GM23338 (cell line): ENCODE results near the gene AHCYL1. TPM values are rescaled to one million over a fixed set of nuclear protein-coding genes. Genes with fewer than 3 reads are reported as not detected.

ENCODE experiments used
- ATAC-seq: fragments of 200-7000 bp; cut with Tn5 transposase; 3 replicates; pipeline ENCODE4 v1.9.1; 2020
- DNase-seq: peaks from one replicate; pipeline ENCODE4 v3.0.0-alpha.2; 2015; ENCODE audit warnings: low spot score
- H2AFZ ChIP-seq: fragments of 200-600 bp; sonication (generic); 2 replicates; pipeline ENCODE4 v1.8.0; 2016; ENCODE audit warnings: antibody characterized with exemption, mild to moderate bottlenecking, moderate library complexity
- H3F3A ChIP-seq: fragments of 200-600 bp; sonication (generic); replicated peaks from 2 replicates; pipeline ENCODE4 v1.8.0; 2017; ENCODE audit warnings: antibody characterized with exemption, mixed run types, low read depth
- H3K27ac ChIP-seq: fragments of 200-600 bp; sonication (generic); 2 replicates; pipeline ENCODE4 v1.6.1; 2016; ENCODE audit warnings: low read depth
- H3K27me3 ChIP-seq: fragments of 200-600 bp; sonication (generic); 2 replicates; pipeline ENCODE4 v1.8.0; 2016; ENCODE audit warnings: mild to moderate bottlenecking, mixed run types, moderate library complexity; ENCODE audit not compliant: insufficient read depth
- H3K36me3 ChIP-seq: fragments of 200-600 bp; sonication (generic); 2 replicates; pipeline ENCODE4 v1.8.0; 2016; ENCODE audit warnings: mild to moderate bottlenecking; ENCODE audit not compliant: insufficient read depth
- H3K4me1 ChIP-seq: fragments of 200-600 bp; sonication (generic); 2 replicates; pipeline ENCODE4 v1.8.0; 2016; ENCODE audit warnings: mild to moderate bottlenecking, moderate library complexity; ENCODE audit not compliant: insufficient read depth
- H3K4me2 ChIP-seq: fragments of 200-600 bp; sonication (generic); 2 replicates; pipeline ENCODE4 v1.7.1; 2017; ENCODE audit warnings: mixed run types
- H3K4me3 ChIP-seq: fragments of 200-600 bp; sonication (generic); 2 replicates; pipeline ENCODE4 v1.6.1; 2016; ENCODE audit warnings: mixed run types
- H3K79me2 ChIP-seq: fragments of 200-600 bp; sonication (generic); replicated peaks from 2 replicates; pipeline ENCODE4 v1.8.0; 2017; ENCODE audit warnings: mild to moderate bottlenecking; ENCODE audit not compliant: insufficient read depth
- H3K9me2 ChIP-seq: fragments of 200-600 bp; sonication (generic); 2 replicates; pipeline ENCODE4 v1.8.0; 2017; ENCODE audit not compliant: insufficient read depth
- H4K20me1 ChIP-seq: fragments of 200-600 bp; sonication (generic); replicated peaks from 2 replicates; pipeline ENCODE4 v1.8.0; 2017; ENCODE audit warnings: mild to moderate bottlenecking; ENCODE audit not compliant: insufficient read depth
- H3K27ac Mint-ChIP-seq: 2 replicates; pipeline ENCODE4 v1.8.0; 2020; ENCODE audit warnings: inconsistent platforms, mild to moderate bottlenecking, moderate library complexity, mixed read lengths
- H3K27me3 Mint-ChIP-seq: 3 replicates; pipeline ENCODE4 v1.8.0; 2022; ENCODE audit warnings: low read depth, mild to moderate bottlenecking, moderate library complexity, mixed read lengths, inconsistent platforms; ENCODE audit not compliant: insufficient read depth, poor library complexity
- H3K36me3 Mint-ChIP-seq: 3 replicates; pipeline ENCODE4 v1.8.0; 2021; ENCODE audit warnings: low read depth, mild to moderate bottlenecking, inconsistent platforms, moderate library complexity, mixed read lengths
- H3K4me1 Mint-ChIP-seq: 3 replicates; pipeline ENCODE4 v1.8.0; 2020; ENCODE audit warnings: mild to moderate bottlenecking, inconsistent platforms, mixed read lengths
- H3K4me3 Mint-ChIP-seq: 3 replicates; pipeline ENCODE4 v1.8.0; 2021; ENCODE audit warnings: moderate library complexity, mild to moderate bottlenecking, inconsistent platforms, mixed read lengths
- H3K9me3 Mint-ChIP-seq: 3 replicates; pipeline ENCODE4 v1.8.0; 2020; ENCODE audit warnings: moderate library complexity, mild to moderate bottlenecking, inconsistent platforms, mixed read lengths
- CREB1 ChIP-seq: fragments of 250-450 bp; sonication (Bioruptor Pico); IDR thresholded peaks from 2 replicates; pipeline ENCODE4 v1.5.0; 2020; ENCODE audit warnings: low read depth, mild to moderate bottlenecking, moderate library complexity
- EZH2 ChIP-seq: fragments of 200-600 bp; sonication (generic); IDR thresholded peaks from one replicate; pipeline ENCODE4 v1.8.0; 2017; ENCODE audit warnings: antibody characterized with exemption, mild to moderate bottlenecking, low read depth; ENCODE audit not compliant: unreplicated experiment
- EZH2phosphoT487 ChIP-seq: fragments of 200-600 bp; sonication (generic); IDR thresholded peaks from one replicate; pipeline ENCODE4 v1.8.1; 2018; ENCODE audit warnings: antibody characterized with exemption; ENCODE audit not compliant: unreplicated experiment
- JUNB ChIP-seq: IDR thresholded peaks from one replicate; pipeline ENCODE4 v1.6.1; 2016; ENCODE audit warnings: antibody characterized with exemption; ENCODE audit not compliant: unreplicated experiment
- NANOG ChIP-seq: IDR thresholded peaks from 2 replicates; pipeline ENCODE4 v1.6.1; 2016; ENCODE audit warnings: antibody characterized with exemption, borderline replicate concordance
- POLR2AphosphoS5 ChIP-seq: IDR thresholded peaks from 2 replicates; pipeline ENCODE4 v1.6.1; 2016; ENCODE audit warnings: antibody characterized with exemption, low read depth
- STAT1 ChIP-seq: IDR thresholded peaks from one replicate; pipeline ENCODE4 v1.6.1; 2016; ENCODE audit warnings: antibody characterized with exemption; ENCODE audit not compliant: unreplicated experiment
- ZNF114 ChIP-seq: fragments of 250-450 bp; sonication (Bioruptor Pico); IDR thresholded peaks from 2 replicates; pipeline ENCODE4 v1.5.0; 2020; ENCODE audit warnings: mild to moderate bottlenecking, moderate library complexity
- ZNF331 ChIP-seq: fragments of 250-450 bp; sonication (Bioruptor Pico); IDR thresholded peaks from 2 replicates; pipeline ENCODE4 v1.5.0; 2020; ENCODE audit warnings: low read depth, mild to moderate bottlenecking, moderate library complexity
- polyA plus RNA-seq: library from polyadenylated mRNA; unstranded; fragments of >200 nt; fragmentation: Nextera tagmentation; extraction: Ambion mirVana; gene quantifications from 2 replicates; pipeline ENCODE4 v1.2.1, GENCODE V29; 2016
- total RNA-seq: library from RNA; depleted of rRNA; stranded (reverse); fragments of >200 nt; shearing (Covaris generic); gene quantifications from 2 replicates; pipeline ENCODE4 v1.2.3, GENCODE V29; 2014
- TF ChIP-seq, protein P1 (sequence below), 2 experiments: fragments of 200-600 bp in 1 of 2; sonication (generic) in 1 of 2; conservative IDR thresholded peaks; 2 replicates each; pipeline versions ENCODE4 v1.5.1 to v1.6.1; 2016 to 2017; ENCODE audit warnings: antibody characterized with exemption in 2 of 2, low read depth in 2 of 2, mild to moderate bottlenecking in 2 of 2, moderate library complexity in 1 of 2
- TF ChIP-seq, protein P2 (sequence below): IDR thresholded peaks from 2 replicates; pipeline ENCODE4 v1.6.1; 2016; ENCODE audit warnings: antibody characterized with exemption
- TF ChIP-seq, protein P3 (sequence below): IDR thresholded peaks from one replicate; pipeline ENCODE4 v1.6.1; 2018; ENCODE audit warnings: antibody characterized with exemption; ENCODE audit not compliant: unreplicated experiment
- TF ChIP-seq, protein P4 (sequence below): fragments of 250-450 bp; sonication (Bioruptor Pico); IDR thresholded peaks from 2 replicates; pipeline ENCODE4 v1.5.0; 2020; ENCODE audit warnings: mild to moderate bottlenecking, moderate library complexity

Gene AHCYL1
- total and polyA plus RNA-seq, 2 experiments from 2014 or later = 63.3 to 70.0 TPM

DNA sequence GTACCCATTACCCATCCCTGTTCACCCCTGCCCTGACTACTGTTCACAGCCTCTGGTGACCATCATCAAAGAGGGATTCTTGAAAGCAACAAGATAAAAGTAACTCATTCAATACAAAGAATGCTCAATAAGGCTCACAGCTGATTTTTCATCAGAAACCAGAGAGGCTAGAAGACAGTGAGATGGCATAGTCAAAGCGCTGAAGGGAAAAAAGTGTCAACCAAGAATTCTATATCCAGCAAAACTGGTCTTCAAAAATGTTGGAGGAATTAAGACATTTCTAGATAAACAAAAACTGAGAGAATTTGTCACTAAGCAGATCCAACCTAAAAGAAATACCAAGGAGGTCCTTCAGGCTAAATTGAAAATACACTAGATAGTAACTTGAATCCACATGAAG is 46.8 kb upstream of the AHCYL1 start:
- Mint-ChIP-seq H3K27ac (no peak overlapping the region), H3K27me3 (peaks cover under 1% of the 10 kb centered on the region), H3K36me3 (peaks cover 9% of the 10 kb centered on the region; the same call in 2 of the 3 replicates), H3K4me3 (no peak overlapping the region), H3K4me1 (no peaks in the 10 kb centered on the region), H3K9me3 (peaks cover 26% of the 10 kb centered on the region)
- Histone ChIP-seq H3K36me3 (no peaks in the 10 kb centered on the region; the same call in 1 of the 2 replicates), H4K20me1 (no peaks in the 10 kb centered on the region), H3K27ac (no peak overlapping the region), H3K27me3 (no peaks in the 10 kb centered on the region), H3K9me2 (no peaks in the 10 kb centered on the region), H3F3A (no peaks in the 10 kb centered on the region), H3K4me3 (no peak overlapping the region), H3K4me1 (no peaks in the 10 kb centered on the region), H3K4me2 (no peak overlapping the region), H3K79me2 (no peaks in the 10 kb centered on the region), H2AFZ (no peak overlapping the region)
- DNase-seq (peak; percentile 18), ATAC-seq (no peak)
- no peak for TF ChIP-seq EZH2phosphoT487
- no peak for TF ChIP-seq JUNB
- no peak for TF ChIP-seq ZNF114 (CRISPR knock-in tag)
- no peak for TF ChIP-seq CREB1 (CRISPR knock-in tag)
- TF ChIP-seq, protein P1, sequence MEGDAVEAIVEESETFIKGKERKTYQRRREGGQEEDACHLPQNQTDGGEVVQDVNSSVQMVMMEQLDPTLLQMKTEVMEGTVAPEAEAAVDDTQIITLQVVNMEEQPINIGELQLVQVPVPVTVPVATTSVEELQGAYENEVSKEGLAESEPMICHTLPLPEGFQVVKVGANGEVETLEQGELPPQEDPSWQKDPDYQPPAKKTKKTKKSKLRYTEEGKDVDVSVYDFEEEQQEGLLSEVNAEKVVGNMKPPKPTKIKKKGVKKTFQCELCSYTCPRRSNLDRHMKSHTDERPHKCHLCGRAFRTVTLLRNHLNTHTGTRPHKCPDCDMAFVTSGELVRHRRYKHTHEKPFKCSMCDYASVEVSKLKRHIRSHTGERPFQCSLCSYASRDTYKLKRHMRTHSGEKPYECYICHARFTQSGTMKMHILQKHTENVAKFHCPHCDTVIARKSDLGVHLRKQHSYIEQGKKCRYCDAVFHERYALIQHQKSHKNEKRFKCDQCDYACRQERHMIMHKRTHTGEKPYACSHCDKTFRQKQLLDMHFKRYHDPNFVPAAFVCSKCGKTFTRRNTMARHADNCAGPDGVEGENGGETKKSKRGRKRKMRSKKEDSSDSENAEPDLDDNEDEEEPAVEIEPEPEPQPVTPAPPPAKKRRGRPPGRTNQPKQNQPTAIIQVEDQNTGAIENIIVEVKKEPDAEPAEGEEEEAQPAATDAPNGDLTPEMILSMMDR (conservative IDR thresholded peaks at IDR 0.05; ENCODE audit: low read depth in 2 of 2) = no peak
- TF ChIP-seq, protein P2, sequence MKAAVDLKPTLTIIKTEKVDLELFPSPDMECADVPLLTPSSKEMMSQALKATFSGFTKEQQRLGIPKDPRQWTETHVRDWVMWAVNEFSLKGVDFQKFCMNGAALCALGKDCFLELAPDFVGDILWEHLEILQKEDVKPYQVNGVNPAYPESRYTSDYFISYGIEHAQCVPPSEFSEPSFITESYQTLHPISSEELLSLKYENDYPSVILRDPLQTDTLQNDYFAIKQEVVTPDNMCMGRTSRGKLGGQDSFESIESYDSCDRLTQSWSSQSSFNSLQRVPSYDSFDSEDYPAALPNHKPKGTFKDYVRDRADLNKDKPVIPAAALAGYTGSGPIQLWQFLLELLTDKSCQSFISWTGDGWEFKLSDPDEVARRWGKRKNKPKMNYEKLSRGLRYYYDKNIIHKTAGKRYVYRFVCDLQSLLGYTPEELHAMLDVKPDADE = no peak
- no peak for TF ChIP-seq STAT1
- TF ChIP-seq, protein P3, sequence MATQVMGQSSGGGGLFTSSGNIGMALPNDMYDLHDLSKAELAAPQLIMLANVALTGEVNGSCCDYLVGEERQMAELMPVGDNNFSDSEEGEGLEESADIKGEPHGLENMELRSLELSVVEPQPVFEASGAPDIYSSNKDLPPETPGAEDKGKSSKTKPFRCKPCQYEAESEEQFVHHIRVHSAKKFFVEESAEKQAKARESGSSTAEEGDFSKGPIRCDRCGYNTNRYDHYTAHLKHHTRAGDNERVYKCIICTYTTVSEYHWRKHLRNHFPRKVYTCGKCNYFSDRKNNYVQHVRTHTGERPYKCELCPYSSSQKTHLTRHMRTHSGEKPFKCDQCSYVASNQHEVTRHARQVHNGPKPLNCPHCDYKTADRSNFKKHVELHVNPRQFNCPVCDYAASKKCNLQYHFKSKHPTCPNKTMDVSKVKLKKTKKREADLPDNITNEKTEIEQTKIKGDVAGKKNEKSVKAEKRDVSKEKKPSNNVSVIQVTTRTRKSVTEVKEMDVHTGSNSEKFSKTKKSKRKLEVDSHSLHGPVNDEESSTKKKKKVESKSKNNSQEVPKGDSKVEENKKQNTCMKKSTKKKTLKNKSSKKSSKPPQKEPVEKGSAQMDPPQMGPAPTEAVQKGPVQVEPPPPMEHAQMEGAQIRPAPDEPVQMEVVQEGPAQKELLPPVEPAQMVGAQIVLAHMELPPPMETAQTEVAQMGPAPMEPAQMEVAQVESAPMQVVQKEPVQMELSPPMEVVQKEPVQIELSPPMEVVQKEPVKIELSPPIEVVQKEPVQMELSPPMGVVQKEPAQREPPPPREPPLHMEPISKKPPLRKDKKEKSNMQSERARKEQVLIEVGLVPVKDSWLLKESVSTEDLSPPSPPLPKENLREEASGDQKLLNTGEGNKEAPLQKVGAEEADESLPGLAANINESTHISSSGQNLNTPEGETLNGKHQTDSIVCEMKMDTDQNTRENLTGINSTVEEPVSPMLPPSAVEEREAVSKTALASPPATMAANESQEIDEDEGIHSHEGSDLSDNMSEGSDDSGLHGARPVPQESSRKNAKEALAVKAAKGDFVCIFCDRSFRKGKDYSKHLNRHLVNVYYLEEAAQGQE = no peak
- TF ChIP-seq ZNF331 = no peak
- TF ChIP-seq POLR2AphosphoS5 = no peak
- TF ChIP-seq EZH2 = no peak
- no peak for TF ChIP-seq NANOG
- TF ChIP-seq, protein P4, sequence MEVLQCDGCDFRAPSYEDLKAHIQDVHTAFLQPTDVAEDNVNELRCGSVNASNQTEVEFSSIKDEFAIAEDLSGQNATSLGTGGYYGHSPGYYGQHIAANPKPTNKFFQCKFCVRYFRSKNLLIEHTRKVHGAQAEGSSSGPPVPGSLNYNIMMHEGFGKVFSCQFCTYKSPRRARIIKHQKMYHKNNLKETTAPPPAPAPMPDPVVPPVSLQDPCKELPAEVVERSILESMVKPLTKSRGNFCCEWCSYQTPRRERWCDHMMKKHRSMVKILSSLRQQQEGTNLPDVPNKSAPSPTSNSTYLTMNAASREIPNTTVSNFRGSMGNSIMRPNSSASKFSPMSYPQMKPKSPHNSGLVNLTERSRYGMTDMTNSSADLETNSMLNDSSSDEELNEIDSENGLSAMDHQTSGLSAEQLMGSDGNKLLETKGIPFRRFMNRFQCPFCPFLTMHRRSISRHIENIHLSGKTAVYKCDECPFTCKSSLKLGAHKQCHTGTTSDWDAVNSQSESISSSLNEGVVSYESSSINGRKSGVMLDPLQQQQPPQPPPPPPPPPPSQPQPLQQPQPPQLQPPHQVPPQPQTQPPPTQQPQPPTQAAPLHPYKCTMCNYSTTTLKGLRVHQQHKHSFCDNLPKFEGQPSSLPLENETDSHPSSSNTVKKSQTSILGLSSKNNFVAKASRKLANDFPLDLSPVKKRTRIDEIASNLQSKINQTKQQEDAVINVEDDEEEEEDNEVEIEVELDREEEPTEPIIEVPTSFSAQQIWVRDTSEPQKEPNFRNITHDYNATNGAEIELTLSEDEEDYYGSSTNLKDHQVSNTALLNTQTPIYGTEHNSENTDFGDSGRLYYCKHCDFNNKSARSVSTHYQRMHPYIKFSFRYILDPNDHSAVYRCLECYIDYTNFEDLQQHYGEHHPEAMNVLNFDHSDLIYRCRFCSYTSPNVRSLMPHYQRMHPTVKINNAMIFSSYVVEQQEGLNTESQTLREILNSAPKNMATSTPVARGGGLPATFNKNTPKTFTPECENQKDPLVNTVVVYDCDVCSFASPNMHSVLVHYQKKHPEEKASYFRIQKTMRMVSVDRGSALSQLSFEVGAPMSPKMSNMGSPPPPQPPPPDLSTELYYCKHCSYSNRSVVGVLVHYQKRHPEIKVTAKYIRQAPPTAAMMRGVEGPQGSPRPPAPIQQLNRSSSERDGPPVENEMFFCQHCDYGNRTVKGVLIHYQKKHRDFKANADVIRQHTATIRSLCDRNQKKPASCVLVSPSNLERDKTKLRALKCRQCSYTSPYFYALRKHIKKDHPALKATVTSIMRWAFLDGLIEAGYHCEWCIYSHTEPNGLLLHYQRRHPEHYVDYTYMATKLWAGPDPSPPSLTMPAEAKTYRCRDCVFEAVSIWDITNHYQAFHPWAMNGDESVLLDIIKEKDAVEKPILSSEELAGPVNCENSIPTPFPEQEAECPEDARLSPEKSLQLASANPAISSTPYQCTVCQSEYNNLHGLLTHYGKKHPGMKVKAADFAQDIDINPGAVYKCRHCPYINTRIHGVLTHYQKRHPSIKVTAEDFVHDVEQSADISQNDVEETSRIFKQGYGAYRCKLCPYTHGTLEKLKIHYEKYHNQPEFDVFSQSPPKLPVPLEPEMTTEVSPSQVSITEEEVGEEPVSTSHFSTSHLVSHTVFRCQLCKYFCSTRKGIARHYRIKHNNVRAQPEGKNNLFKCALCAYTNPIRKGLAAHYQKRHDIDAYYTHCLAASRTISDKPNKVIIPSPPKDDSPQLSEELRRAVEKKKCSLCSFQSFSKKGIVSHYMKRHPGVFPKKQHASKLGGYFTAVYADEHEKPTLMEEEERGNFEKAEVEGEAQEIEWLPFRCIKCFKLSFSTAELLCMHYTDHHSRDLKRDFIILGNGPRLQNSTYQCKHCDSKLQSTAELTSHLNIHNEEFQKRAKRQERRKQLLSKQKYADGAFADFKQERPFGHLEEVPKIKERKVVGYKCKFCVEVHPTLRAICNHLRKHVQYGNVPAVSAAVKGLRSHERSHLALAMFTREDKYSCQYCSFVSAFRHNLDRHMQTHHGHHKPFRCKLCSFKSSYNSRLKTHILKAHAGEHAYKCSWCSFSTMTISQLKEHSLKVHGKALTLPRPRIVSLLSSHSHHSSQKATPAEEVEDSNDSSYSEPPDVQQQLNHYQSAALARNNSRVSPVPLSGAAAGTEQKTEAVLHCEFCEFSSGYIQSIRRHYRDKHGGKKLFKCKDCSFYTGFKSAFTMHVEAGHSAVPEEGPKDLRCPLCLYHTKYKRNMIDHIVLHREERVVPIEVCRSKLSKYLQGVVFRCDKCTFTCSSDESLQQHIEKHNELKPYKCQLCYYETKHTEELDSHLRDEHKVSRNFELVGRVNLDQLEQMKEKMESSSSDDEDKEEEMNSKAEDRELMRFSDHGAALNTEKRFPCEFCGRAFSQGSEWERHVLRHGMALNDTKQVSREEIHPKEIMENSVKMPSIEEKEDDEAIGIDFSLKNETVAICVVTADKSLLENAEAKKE (CRISPR knock-in tag) = no peak
